H9 (cell line): ENCODE data around the gene STARD7. TPM values are rescaled to one million over a fixed set of nuclear protein-coding genes. Genes with fewer than 3 reads are reported as not detected.
A peak's percentile ranks its signal among the peaks of the same experiment; 100 is the strongest.

Experiments
- DNase-seq: peaks from one replicate; pipeline ENCODE4 v3.0.0-alpha.2; 2017
- H2AFZ ChIP-seq: one replicate; pipeline ENCODE4 v1.6.1; 2013; ENCODE audit warnings: mild to moderate bottlenecking, low read length, control low read depth, moderate library complexity
- H2AK5ac ChIP-seq: 2 replicates; pipeline ENCODE4 v1.6.1; 2013; ENCODE audit warnings: low read length, control low read depth, mixed read lengths; ENCODE audit not compliant: insufficient read length
- H2BK120ac ChIP-seq: one replicate; pipeline ENCODE4 v1.6.1; 2013; ENCODE audit warnings: low read depth, mild to moderate bottlenecking, low read length, control low read depth, inconsistent platforms; ENCODE audit not compliant: poor library complexity, severe bottlenecking
- H2BK12ac ChIP-seq: 2 replicates; pipeline ENCODE4 v1.6.1; 2013; ENCODE audit warnings: low read length, control low read depth, mixed read lengths, low read depth; ENCODE audit not compliant: insufficient read length
- H2BK15ac ChIP-seq: 2 replicates; pipeline ENCODE4 v1.6.1; 2013; ENCODE audit warnings: low read depth, low read length, control low read depth
- H2BK20ac ChIP-seq: one replicate; pipeline ENCODE4 v1.6.1; 2013; ENCODE audit warnings: low read depth, mild to moderate bottlenecking, low read length, control low read depth, inconsistent platforms; ENCODE audit not compliant: poor library complexity, severe bottlenecking
- H2BK5ac ChIP-seq: 2 replicates; pipeline ENCODE4 v1.6.1; 2013; ENCODE audit warnings: low read length, control low read depth, mixed read lengths; ENCODE audit not compliant: insufficient read length
- H3K14ac ChIP-seq: 2 replicates; pipeline ENCODE4 v1.6.1; 2013; ENCODE audit warnings: low read length, control low read depth; ENCODE audit not compliant: insufficient read depth
- H3K18ac ChIP-seq: 2 replicates; pipeline ENCODE4 v1.6.1; 2013; ENCODE audit warnings: low read depth, mild to moderate bottlenecking, mixed read lengths, low read length, control low read depth; ENCODE audit not compliant: insufficient read length
- H3K23ac ChIP-seq: 2 replicates; pipeline ENCODE4 v1.6.1; 2013; ENCODE audit warnings: low read length, control low read depth, mixed read lengths, low read depth; ENCODE audit not compliant: insufficient read length
- H3K23me2 ChIP-seq: 2 replicates; pipeline ENCODE4 v1.6.1; 2013; ENCODE audit warnings: low read depth, mild to moderate bottlenecking, mixed read lengths, low read length, control low read depth; ENCODE audit not compliant: insufficient read length, poor library complexity, severe bottlenecking
- H3K27ac ChIP-seq: 2 replicates; pipeline ENCODE4 v1.5.1; 2013; ENCODE audit warnings: low read length, control low read depth, mixed read lengths, low read depth; ENCODE audit not compliant: insufficient read length
- H3K27me3 ChIP-seq: 2 replicates; pipeline ENCODE4 v1.6.1; 2013; ENCODE audit warnings: low read length, control low read depth, inconsistent platforms; ENCODE audit not compliant: insufficient read depth
- H3K4ac ChIP-seq: 2 replicates; pipeline ENCODE4 v1.6.1; 2013; ENCODE audit warnings: low read depth, mild to moderate bottlenecking, control low read depth, inconsistent platforms, low read length, moderate library complexity
- H3K4me1 ChIP-seq: 2 replicates; pipeline ENCODE4 v1.6.1; 2013; ENCODE audit warnings: low read length, control low read depth, inconsistent platforms; ENCODE audit not compliant: insufficient read depth
- H3K4me2 ChIP-seq: 2 replicates; pipeline ENCODE4 v1.6.1; 2013; ENCODE audit warnings: low read length, control low read depth, mixed read lengths; ENCODE audit not compliant: insufficient read length, insufficient read depth
- H3K56ac ChIP-seq: 2 replicates; pipeline ENCODE4 v1.6.1; 2013; ENCODE audit warnings: low read depth, mild to moderate bottlenecking, mixed read lengths, low read length, control low read depth; ENCODE audit not compliant: insufficient read length
- H3K79me1 ChIP-seq: 2 replicates; pipeline ENCODE4 v1.6.1; 2013; ENCODE audit warnings: low read depth, mild to moderate bottlenecking, moderate library complexity, low read length, control low read depth, inconsistent platforms; ENCODE audit not compliant: insufficient read depth, poor library complexity, severe bottlenecking
- H3K79me2 ChIP-seq: 2 replicates; pipeline ENCODE4 v1.6.1; 2013; ENCODE audit warnings: low read length, control low read depth, inconsistent platforms; ENCODE audit not compliant: insufficient read depth
- H3K9ac ChIP-seq: 2 replicates; pipeline ENCODE4 v1.6.1; 2013; ENCODE audit warnings: low read length, control low read depth, mixed read lengths; ENCODE audit not compliant: insufficient read length; ENCODE audit errors: extremely low read depth
- H3K9me3 ChIP-seq: one replicate; pipeline ENCODE4 v1.6.1; 2013; ENCODE audit warnings: low read depth, low read length, inconsistent platforms; ENCODE audit not compliant: control insufficient read depth
- H3T11ph ChIP-seq: one replicate; pipeline ENCODE4 v1.6.1; 2013; ENCODE audit warnings: mild to moderate bottlenecking, low read length, control low read depth, inconsistent platforms
- H4K20me1 ChIP-seq: one replicate; pipeline ENCODE4 v1.6.1; 2013; ENCODE audit not compliant: control insufficient read depth, insufficient read length, insufficient read depth
- H4K5ac ChIP-seq: 2 replicates; pipeline ENCODE4 v1.6.1; 2013; ENCODE audit warnings: low read depth, mild to moderate bottlenecking, mixed read lengths, low read length, control low read depth; ENCODE audit not compliant: insufficient read length
- H4K8ac ChIP-seq: replicated peaks from 2 replicates; pipeline ENCODE4 v1.6.1; 2013; ENCODE audit warnings: low read length, control low read depth, mixed read lengths, low read depth; ENCODE audit not compliant: insufficient read length
- H4K91ac ChIP-seq: 2 replicates; pipeline ENCODE4 v1.6.1; 2013; ENCODE audit warnings: low read depth, mild to moderate bottlenecking, moderate library complexity, mixed read lengths, low read length, control low read depth; ENCODE audit not compliant: insufficient read length
- H3K27ac Mint-ChIP-seq, 3 experiments: 2 replicates in 2 of 3; 3 replicates in 1 of 3; pipeline ENCODE4 v1.8.0; 2020 to 2021; ENCODE audit warnings: mixed read lengths in 3 of 3, mild to moderate bottlenecking in 1 of 3, moderate library complexity in 1 of 3
- H3K27me3 Mint-ChIP-seq: 2 replicates; pipeline ENCODE4 v1.8.0; 2021; ENCODE audit warnings: low read depth, mild to moderate bottlenecking, moderate library complexity, mixed read lengths
- H3K36me3 Mint-ChIP-seq, 3 experiments: 2 replicates in 2 of 3; 3 replicates in 1 of 3; pipeline ENCODE4 v1.8.0; 2020 to 2021; ENCODE audit warnings: low read depth in 3 of 3, mixed read lengths in 3 of 3; ENCODE audit not compliant: insufficient read depth in 1 of 3
- H3K4me1 Mint-ChIP-seq, 2 experiments: 2 replicates each; pipeline ENCODE4 v1.8.0; 2020; ENCODE audit warnings: mixed read lengths in 2 of 2
- H3K4me3 Mint-ChIP-seq, 2 experiments: 2 replicates in 1 of 2; 3 replicates in 1 of 2; pipeline ENCODE4 v1.8.0; 2020 to 2021; ENCODE audit warnings: mild to moderate bottlenecking in 2 of 2, mixed read lengths in 2 of 2, moderate library complexity in 1 of 2
- H3K9me3 Mint-ChIP-seq, 2 experiments: 2 replicates in 1 of 2; 3 replicates in 1 of 2; pipeline ENCODE4 v1.8.0; 2020; ENCODE audit warnings: mild to moderate bottlenecking in 2 of 2, mixed read lengths in 2 of 2, moderate library complexity in 1 of 2
- CTCF ChIP-seq: fragments of 200-600 bp; sonication (generic); conservative IDR thresholded peaks from 3 replicates; pipeline ENCODE4 v1.8.0; 2021; ENCODE audit warnings: antibody characterized with exemption, mild to moderate bottlenecking
- WGBS: extraction: QIAGEN DNeasy Blood & Tissue Kit; methylation state at CpG from one replicate; pipeline ENCODE4 v1.1.7; 2013; ENCODE audit warnings: missing lambda C conversion rate, low lambda C conversion rate, mixed read lengths; ENCODE audit not compliant: insufficient read length; ENCODE audit errors: extremely low coverage; 5-methylcytosine and 5-hydroxymethylcytosine counted together
- total RNA-seq: library from RNA; stranded (reverse); gene quantifications from 2 replicates; pipeline ENCODE4 v1.2.1, GENCODE V29; 2021

The STARD7 gene
- total RNA-seq, 1 experiment from 2014 or later: 212 TPM

GRCh38 chr2:96209011-96209728 lies 543 bp upstream of the STARD7 start:
- no peak overlapping the region for H2AFZ ChIP-seq
- no CpG with 5 or more reads among the region's 21 CpGs for WGBS
- H3K9ac ChIP-seq: no peak overlapping the region
- no peak overlapping the region for H3K23ac ChIP-seq
- no peak for DNase-seq
- H3K79me1 ChIP-seq: no peaks in the 10 kb centered on the region
- H3K36me3 Mint-ChIP-seq: peaks cover 9 to 17% (median 15%) of the 10 kb centered on the region in 3 experiments; a peak in 6 of 7 replicates
- H3K4me1 Mint-ChIP-seq: peaks cover 39 to 41% of the 10 kb centered on the region in 2 experiments
- peaks cover 6% of the 10 kb centered on the region; the same call in 1 of the 2 replicates for H3K4me1 ChIP-seq
- H3K4ac ChIP-seq: no peak overlapping the region
- no peak overlapping the region for H2BK12ac ChIP-seq
- no peak overlapping the region for H3K14ac ChIP-seq
- H4K20me1 ChIP-seq: no peaks in the 10 kb centered on the region
- H3K27ac Mint-ChIP-seq: peak overlapping the region; percentile 92 to 96 (median 94)
- no peak overlapping the region for H4K8ac ChIP-seq
- H3K9me3 ChIP-seq: no peaks in the 10 kb centered on the region
- H3K4me3 Mint-ChIP-seq: peak overlapping the region; percentile 82 to 99
- H3K27me3 ChIP-seq: no peaks in the 10 kb centered on the region
- no peak overlapping the region for H2BK20ac ChIP-seq
- peaks cover 0 to 3% of the 10 kb centered on the region in 2 experiments; a peak in 2 of 5 replicates for H3K9me3 Mint-ChIP-seq
- H2BK5ac ChIP-seq: no peak overlapping the region
- no peaks in the 10 kb centered on the region for H3K27me3 Mint-ChIP-seq
- H2BK15ac ChIP-seq: no peak overlapping the region
- TF ChIP-seq CTCF: no peak
- no peak overlapping the region for H3K56ac ChIP-seq
- no peak overlapping the region for H3T11ph ChIP-seq
- no peak overlapping the region for H2BK120ac ChIP-seq
- H2AK5ac ChIP-seq: no peak overlapping the region
- no peak overlapping the region for H3K27ac ChIP-seq
- peak overlapping the region; percentile 60 for H3K4me2 ChIP-seq
- peaks cover 34% of the 10 kb centered on the region for H3K79me2 ChIP-seq
- H3K23me2 ChIP-seq: peaks cover 10% of the 10 kb centered on the region
- H3K18ac ChIP-seq: no peak overlapping the region
- no peak overlapping the region for H4K91ac ChIP-seq
- H4K5ac ChIP-seq: no peak overlapping the region
